ENCODE measurements around the gene PTPRN2. TPM values are rescaled to one million over a fixed set of nuclear protein-coding genes. Genes with fewer than 3 reads are reported as not detected.

PTPRN2 gene
- total RNA-seq, 1 experiment from 2014 or later: 2.1 TPM

DNA sequence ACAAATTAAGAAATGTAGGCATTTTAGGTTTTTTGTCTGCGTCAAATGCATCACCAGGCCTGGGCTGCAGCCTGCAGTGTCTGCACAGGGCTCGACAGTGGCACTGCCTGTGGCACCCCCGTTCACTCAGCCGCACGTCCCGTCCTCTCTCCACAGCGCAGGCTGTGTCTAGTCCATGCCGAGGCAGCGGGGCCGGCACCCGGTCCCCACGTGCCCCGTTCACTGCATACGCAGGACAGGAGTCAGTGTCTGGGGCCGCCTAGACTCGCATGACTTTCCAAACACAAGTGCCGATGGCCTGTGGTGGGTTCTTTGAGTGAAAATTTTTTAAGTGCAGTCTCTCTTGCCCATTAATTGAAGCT is 446.4 kb downstream of the PTPRN2 start:
- Histone ChIP-seq H2AFZ (ENCODE audit: low read depth, low read length, poor library complexity, severe bottlenecking) (no peak overlapping the region), H3K27me3 (ENCODE audit: insufficient read depth, low read length) (no peaks in the 10 kb centered on the region), H3K27ac (ENCODE audit: low read depth, low read length) (no peak overlapping the region), H3K36me3 (ENCODE audit: control insufficient read depth in 1 of 2, insufficient read depth in 2 of 2, low read length in 2 of 2) (no peaks in the 10 kb centered on the region), H3K4me3 (replicated peaks in 1 of 2; ENCODE audit: low read depth in 1 of 2, low read length in 2 of 2) (no peak overlapping the region), H3K79me2 (ENCODE audit: insufficient read depth, low read length) (no peaks in the 10 kb centered on the region), H3K4me1 (ENCODE audit: control insufficient read depth in 1 of 2, insufficient read depth in 2 of 2, low read length in 2 of 2) (no peaks in the 10 kb centered on the region), H3K9me3 (ENCODE audit: control insufficient read depth in 1 of 2, insufficient read depth in 1 of 2, low read depth in 1 of 2, low read length in 2 of 2) (peaks cover 0 to 9% of the 10 kb centered on the region in 2 experiments; a peak in 2 of 4 replicates), H3K9me2 (ENCODE audit: insufficient read depth) (no peaks in the 10 kb centered on the region), H3K9ac (ENCODE audit: low read length) (no peak overlapping the region), H3K4me2 (ENCODE audit: low read length) (no peak overlapping the region), H4K20me1 (ENCODE audit: insufficient read depth) (no peaks in the 10 kb centered on the region)
- intact Hi-C loops (cut with micrococcal nuclease): no loop called here
- RAD21 ChIA-PET (ENCODE audit: low non-redundant PET in 1 of 2, low total read pairs in 2 of 2, uncharacterized antibody in 2 of 2, unreplicated experiment in 2 of 2): no interaction called here
- no TSS peak for BruUV-seq (replicated peaks)
- TF ChIP-seq RAD21 (IDR thresholded peaks at IDR 0.05; ENCODE audit: low read depth) (no peak), POLR2A (IDR thresholded peaks at IDR 0.05; ENCODE audit: borderline replicate concordance, extremely low read depth, insufficient read depth, insufficient read length) (no peak), ZFX (IDR thresholded peaks at IDR 0.05) (no peak), SRF (IDR thresholded peaks at IDR 0.05; ENCODE audit: low read depth) (no peak), SP1 (IDR thresholded peaks at IDR 0.05; ENCODE audit: low read depth) (no peak), EZH2 (IDR thresholded peaks at IDR 0.05) (no peak), SIN3A (IDR thresholded peaks at IDR 0.05; ENCODE audit: low read depth) (no peak), CBX3 (IDR thresholded peaks at IDR 0.05; ENCODE audit: low read depth) (no peak), POLR2AphosphoS5 (IDR thresholded peaks at IDR 0.05; ENCODE audit: low read depth, low read length) (no peak), EGR1 (IDR thresholded peaks at IDR 0.05; ENCODE audit: low read depth) (no peak), YY1 (IDR thresholded peaks at IDR 0.05; ENCODE audit: extremely low read depth, insufficient replicate concordance, low read depth, low read length) (no peak), JUND (IDR thresholded peaks at IDR 0.05) (no peak), CEBPB (IDR thresholded peaks at IDR 0.05; ENCODE audit: low read depth) (no peak), TCF7L2 (IDR thresholded peaks at IDR 0.05; ENCODE audit: borderline replicate concordance, extremely low read depth, insufficient read depth, insufficient read length) (no peak)
- TF ChIP-seq, protein P1, sequence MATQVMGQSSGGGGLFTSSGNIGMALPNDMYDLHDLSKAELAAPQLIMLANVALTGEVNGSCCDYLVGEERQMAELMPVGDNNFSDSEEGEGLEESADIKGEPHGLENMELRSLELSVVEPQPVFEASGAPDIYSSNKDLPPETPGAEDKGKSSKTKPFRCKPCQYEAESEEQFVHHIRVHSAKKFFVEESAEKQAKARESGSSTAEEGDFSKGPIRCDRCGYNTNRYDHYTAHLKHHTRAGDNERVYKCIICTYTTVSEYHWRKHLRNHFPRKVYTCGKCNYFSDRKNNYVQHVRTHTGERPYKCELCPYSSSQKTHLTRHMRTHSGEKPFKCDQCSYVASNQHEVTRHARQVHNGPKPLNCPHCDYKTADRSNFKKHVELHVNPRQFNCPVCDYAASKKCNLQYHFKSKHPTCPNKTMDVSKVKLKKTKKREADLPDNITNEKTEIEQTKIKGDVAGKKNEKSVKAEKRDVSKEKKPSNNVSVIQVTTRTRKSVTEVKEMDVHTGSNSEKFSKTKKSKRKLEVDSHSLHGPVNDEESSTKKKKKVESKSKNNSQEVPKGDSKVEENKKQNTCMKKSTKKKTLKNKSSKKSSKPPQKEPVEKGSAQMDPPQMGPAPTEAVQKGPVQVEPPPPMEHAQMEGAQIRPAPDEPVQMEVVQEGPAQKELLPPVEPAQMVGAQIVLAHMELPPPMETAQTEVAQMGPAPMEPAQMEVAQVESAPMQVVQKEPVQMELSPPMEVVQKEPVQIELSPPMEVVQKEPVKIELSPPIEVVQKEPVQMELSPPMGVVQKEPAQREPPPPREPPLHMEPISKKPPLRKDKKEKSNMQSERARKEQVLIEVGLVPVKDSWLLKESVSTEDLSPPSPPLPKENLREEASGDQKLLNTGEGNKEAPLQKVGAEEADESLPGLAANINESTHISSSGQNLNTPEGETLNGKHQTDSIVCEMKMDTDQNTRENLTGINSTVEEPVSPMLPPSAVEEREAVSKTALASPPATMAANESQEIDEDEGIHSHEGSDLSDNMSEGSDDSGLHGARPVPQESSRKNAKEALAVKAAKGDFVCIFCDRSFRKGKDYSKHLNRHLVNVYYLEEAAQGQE (IDR thresholded peaks at IDR 0.05; ENCODE audit: low read depth): no peak
- TF ChIP-seq, protein P2, sequence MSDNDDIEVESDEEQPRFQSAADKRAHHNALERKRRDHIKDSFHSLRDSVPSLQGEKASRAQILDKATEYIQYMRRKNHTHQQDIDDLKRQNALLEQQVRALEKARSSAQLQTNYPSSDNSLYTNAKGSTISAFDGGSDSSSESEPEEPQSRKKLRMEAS (IDR thresholded peaks at IDR 0.05): no peak
- CTCF ChIA-PET: no interaction called here
- no peak for ATAC-seq
- DNase-seq (ENCODE audit: low read depth, low spot score): no peak
- POLR2A ChIA-PET: no interaction called here
